Measurements from ENCODE around the gene TIMP3. TPM values are rescaled to one million over a fixed set of nuclear protein-coding genes. Genes with fewer than 3 reads are reported as not detected.

TIMP3 gene
- total RNA-seq, 1 donor, result 924 TPM

GRCh38 chr22:32901925-32902324, 100.4 kb downstream of the TIMP3 start:
- DNase-seq (ENCODE audit: low read depth), result no peak
- TF ChIP-seq, protein P1, sequence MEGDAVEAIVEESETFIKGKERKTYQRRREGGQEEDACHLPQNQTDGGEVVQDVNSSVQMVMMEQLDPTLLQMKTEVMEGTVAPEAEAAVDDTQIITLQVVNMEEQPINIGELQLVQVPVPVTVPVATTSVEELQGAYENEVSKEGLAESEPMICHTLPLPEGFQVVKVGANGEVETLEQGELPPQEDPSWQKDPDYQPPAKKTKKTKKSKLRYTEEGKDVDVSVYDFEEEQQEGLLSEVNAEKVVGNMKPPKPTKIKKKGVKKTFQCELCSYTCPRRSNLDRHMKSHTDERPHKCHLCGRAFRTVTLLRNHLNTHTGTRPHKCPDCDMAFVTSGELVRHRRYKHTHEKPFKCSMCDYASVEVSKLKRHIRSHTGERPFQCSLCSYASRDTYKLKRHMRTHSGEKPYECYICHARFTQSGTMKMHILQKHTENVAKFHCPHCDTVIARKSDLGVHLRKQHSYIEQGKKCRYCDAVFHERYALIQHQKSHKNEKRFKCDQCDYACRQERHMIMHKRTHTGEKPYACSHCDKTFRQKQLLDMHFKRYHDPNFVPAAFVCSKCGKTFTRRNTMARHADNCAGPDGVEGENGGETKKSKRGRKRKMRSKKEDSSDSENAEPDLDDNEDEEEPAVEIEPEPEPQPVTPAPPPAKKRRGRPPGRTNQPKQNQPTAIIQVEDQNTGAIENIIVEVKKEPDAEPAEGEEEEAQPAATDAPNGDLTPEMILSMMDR (IDR thresholded peaks at IDR 0.05; ENCODE audit: insufficient read depth, low read depth, low read length), result no peak
- no peak overlapping the region for H3K4me3 ChIP-seq (ENCODE audit: low read depth, low read length)

GRCh38 chr22:32903507-32903906, 102.0 kb downstream of the TIMP3 start:
- TF ChIP-seq, protein P1 (IDR thresholded peaks at IDR 0.05; ENCODE audit: insufficient read depth, low read depth, low read length), result no peak
- no peak overlapping the region for H3K4me3 ChIP-seq (ENCODE audit: low read depth, low read length)
- no peak for DNase-seq (ENCODE audit: low read depth)

- peak; percentile 60 for DNase-seq (ENCODE audit: low read depth)
- TF ChIP-seq, protein P1 (IDR thresholded peaks at IDR 0.05; ENCODE audit: insufficient read depth, low read depth, low read length), result no peak
- H3K4me3 ChIP-seq (ENCODE audit: low read depth, low read length), result no peak overlapping the region
Observed at GRCh38 chr22:32904044-32904443, 102.5 kb downstream of the TIMP3 start.

DNA sequence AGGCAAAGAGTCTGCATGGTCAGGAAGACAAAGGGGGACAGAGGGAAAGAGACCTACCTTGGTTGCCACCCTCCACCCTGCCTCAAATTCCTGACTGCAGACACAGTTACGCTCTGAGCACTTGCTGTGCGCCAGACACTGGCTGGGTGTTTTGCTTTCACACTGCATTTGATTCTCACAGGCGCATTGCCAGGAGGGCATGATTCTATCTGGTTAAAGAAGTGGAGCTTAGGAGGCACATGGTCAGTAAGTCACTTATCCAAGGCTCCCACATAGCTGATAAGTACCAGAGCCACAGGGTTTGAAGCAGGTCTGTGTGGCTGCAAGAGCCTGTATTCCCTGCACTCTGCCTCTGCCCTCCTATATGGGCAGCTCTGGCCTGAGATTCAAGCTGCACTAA, 103.9 kb downstream of the TIMP3 start:
- TF ChIP-seq, protein P1 (IDR thresholded peaks at IDR 0.05; ENCODE audit: insufficient read depth, low read depth, low read length), result no peak
- DNase-seq (ENCODE audit: low read depth), result no peak

DNA sequence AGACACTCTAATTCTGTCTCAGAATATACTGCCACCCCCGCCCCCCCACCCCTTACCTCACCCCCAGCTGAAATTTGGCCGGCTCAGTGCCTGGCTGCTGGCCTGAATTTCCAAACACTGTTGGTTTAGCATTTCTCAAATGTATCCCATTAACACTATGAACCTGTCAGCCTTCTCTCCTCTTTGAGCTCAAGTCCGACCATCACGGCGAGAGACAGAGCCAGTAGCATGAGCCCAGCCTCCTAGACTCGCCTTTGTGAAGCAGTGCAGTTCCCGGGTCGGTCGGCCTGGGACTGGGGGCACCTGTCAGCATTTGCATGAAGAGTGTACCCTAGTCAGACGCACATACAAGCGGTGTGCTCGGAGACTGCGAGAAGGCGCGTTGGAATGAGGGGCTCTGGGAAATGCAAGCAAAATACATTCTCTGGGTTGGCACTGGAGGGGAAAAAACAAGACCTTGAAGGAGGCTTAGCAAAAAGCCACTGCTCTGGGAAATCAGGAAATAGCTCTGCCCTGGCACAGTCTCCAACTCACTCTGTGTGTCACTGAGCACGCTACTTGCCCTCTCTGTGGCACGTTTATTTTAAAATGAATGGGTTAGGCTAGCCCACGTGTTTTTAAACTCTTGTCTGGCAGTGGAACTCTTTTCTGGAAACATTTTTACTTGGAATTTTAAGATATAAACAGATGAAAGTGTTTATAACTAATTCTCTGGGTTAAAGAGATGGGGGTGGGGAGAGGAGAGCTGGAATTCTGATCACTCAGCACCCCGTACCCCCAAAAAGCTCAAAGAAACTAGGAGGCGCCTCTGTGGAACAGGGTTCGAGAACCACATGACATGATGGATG, 108.3 kb downstream of the TIMP3 start:
- DNase-seq (ENCODE audit: low read depth), result no peak
- TF ChIP-seq, protein P1 (IDR thresholded peaks at IDR 0.05; ENCODE audit: insufficient read depth, low read depth, low read length), result no peak
- H3K4me3 ChIP-seq (ENCODE audit: low read depth, low read length), result no peak overlapping the region

More for the DNA sequence above, 103.9 kb downstream of the TIMP3 start:
- no peak overlapping the region for H3K4me3 ChIP-seq (ENCODE audit: low read depth, low read length)

DNA sequence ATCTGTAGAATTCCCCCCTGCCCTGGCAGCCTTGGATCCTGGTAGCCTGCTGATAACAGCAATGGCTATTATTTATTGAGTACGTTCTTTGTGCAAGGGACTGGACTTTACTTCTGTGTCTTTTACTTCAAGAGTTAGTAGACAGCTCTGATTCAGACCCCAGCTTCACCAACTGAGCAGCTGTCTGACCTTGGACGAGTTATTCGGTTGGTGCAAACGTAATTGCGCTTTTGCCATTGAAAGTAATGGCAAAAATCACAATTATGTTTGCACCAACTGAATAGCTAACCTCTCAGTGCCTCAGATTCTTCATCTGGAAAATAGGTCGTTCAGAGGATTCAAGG, 108.9 kb downstream of the TIMP3 start:
- TF ChIP-seq, protein P1 (IDR thresholded peaks at IDR 0.05; ENCODE audit: insufficient read depth, low read depth, low read length), result no peak
- H3K4me3 ChIP-seq (ENCODE audit: low read depth, low read length), result no peak overlapping the region
- DNase-seq (ENCODE audit: low read depth), result no peak

All from fibroblast of villous mesenchyme (primary cell).